B cell (primary cell): ENCODE results near the gene SNRPB2. TPM values are rescaled to one million over a fixed set of nuclear protein-coding genes. Genes with fewer than 3 reads are reported as not detected.
A peak's percentile ranks its signal among the peaks of the same experiment; 100 is the strongest.

Experiments
- ATAC-seq: fragments of 200-7000 bp; cut with Tn5 transposase; one replicate; pipeline ENCODE4 v1.10.0; 2021; ENCODE audit warnings: low read depth, mild to moderate bottlenecking, moderate number of reproducible peaks, moderate library complexity
- CTCF ChIA-PET: fragments of 350-600 bp; sonication (Branson Sonifier 250); formaldehyde crosslinking; loops from one replicate; lab custom pipeline; 2021; ENCODE audit warnings: antibody characterized with exemption, inconsistent platforms; lab: Charles Lee
- POLR2A ChIA-PET: fragments of 350-600 bp; sonication (Branson Sonifier 250); formaldehyde crosslinking; loops from one replicate; lab custom pipeline; 2021; ENCODE audit warnings: antibody characterized with exemption; lab: Charles Lee
- DNase-seq: peaks from one replicate; pipeline ENCODE4 v3.0.0; 2013
- H2AFZ ChIP-seq: 2 replicates; pipeline ENCODE4 v1.6.1; 2012; ENCODE audit warnings: mild to moderate bottlenecking, low read depth, low read length; ENCODE audit not compliant: insufficient read depth, poor library complexity, severe bottlenecking
- H3K27ac ChIP-seq, 2 donors: 1 replicate in 1 of 2; 2 replicates in 1 of 2; pipeline ENCODE4 v1.5.1; 2012 to 2013; ENCODE audit warnings: low read length in 2 of 2, mild to moderate bottlenecking in 2 of 2, moderate library complexity in 1 of 2
- H3K27me3 ChIP-seq, 4 experiments: fragments of 200-600 bp in 1 of 4; sonication (generic) in 1 of 4; replicated peaks in 1 of 4; 1 replicate in 2 of 4; 2 replicates in 2 of 4; pipeline versions ENCODE4 v1.6.1 to v1.7.0; 2013 to 2016; ENCODE audit warnings: low read length in 3 of 4, mild to moderate bottlenecking in 2 of 4, mixed read lengths in 1 of 4, moderate library complexity in 1 of 4; ENCODE audit not compliant: insufficient read depth in 4 of 4, control insufficient read depth in 3 of 4; ENCODE audit errors: control extremely low read depth in 1 of 4
- H3K36me3 ChIP-seq, 2 experiments: replicated peaks in 1 of 2; 1 replicate in 1 of 2; 2 replicates in 1 of 2; pipeline versions ENCODE4 v1.6.1 to v1.7.1; 2013; ENCODE audit warnings: low read length in 1 of 2; ENCODE audit not compliant: insufficient read depth in 2 of 2, control insufficient read depth in 1 of 2; ENCODE audit errors: control extremely low read depth in 1 of 2, extremely low read depth in 1 of 2
- H3K4me1 ChIP-seq, 2 donors: fragments of 200-600 bp in 1 of 2; sonication (generic) in 1 of 2; 1 replicate in 1 of 2; 2 replicates in 1 of 2; pipeline versions ENCODE4 v1.5.1 to v1.6.1; 2013 to 2017; ENCODE audit warnings: low read length in 2 of 2; ENCODE audit not compliant: control insufficient read depth in 2 of 2, insufficient read depth in 2 of 2
- H3K4me2 ChIP-seq: replicated peaks from 2 replicates; pipeline ENCODE3; 2012; ENCODE audit warnings: mild to moderate bottlenecking, low read depth, low read length; ENCODE audit not compliant: poor library complexity, severe bottlenecking
- H3K4me3 ChIP-seq, 5 experiments: fragments of 200-600 bp in 1 of 5; sonication (generic) in 1 of 5; 1 replicate in 3 of 5; 2 replicates in 2 of 5; pipeline versions ENCODE4 v1.5.1 to v1.7.0; 2011 to 2016; ENCODE audit warnings: low read length in 4 of 5, mild to moderate bottlenecking in 4 of 5, low read depth in 2 of 5, control low read depth in 1 of 5, moderate library complexity in 1 of 5; ENCODE audit not compliant: insufficient read depth in 1 of 5; ENCODE audit errors: control extremely low read depth in 1 of 5, extremely low read depth in 1 of 5
- H3K79me2 ChIP-seq: fragments of 200-600 bp; sonication (generic); one replicate; pipeline ENCODE4 v1.6.0; 2016; ENCODE audit warnings: low read length; ENCODE audit not compliant: control insufficient read depth, insufficient read depth
- H3K9ac ChIP-seq: fragments of 200-600 bp; sonication (generic); 2 replicates; pipeline ENCODE4 v1.6.1; 2017; ENCODE audit warnings: mild to moderate bottlenecking, low read length, moderate library complexity
- H3K9me3 ChIP-seq, 3 donors: one replicate each; pipeline versions ENCODE4 v1.6.1 to v1.7.1; 2013; ENCODE audit warnings: low read length in 2 of 3; ENCODE audit not compliant: control insufficient read depth in 2 of 3, insufficient read depth in 1 of 3; ENCODE audit errors: control extremely low read depth in 1 of 3
- H4K20me1 ChIP-seq: 2 replicates; pipeline ENCODE4 v1.6.0; 2012; ENCODE audit warnings: mild to moderate bottlenecking, low read length; ENCODE audit not compliant: insufficient read depth, control insufficient read depth, poor library complexity, severe bottlenecking
- H3K27ac Mint-ChIP-seq: one replicate; pipeline ENCODE4 v1.8.0; 2021; ENCODE audit warnings: mixed read lengths
- H3K27me3 Mint-ChIP-seq: one replicate; pipeline ENCODE4 v1.8.0; 2021; ENCODE audit warnings: mixed read lengths
- H3K4me1 Mint-ChIP-seq: one replicate; pipeline ENCODE4 v1.8.0; 2021; ENCODE audit warnings: mixed read lengths
- H3K4me3 Mint-ChIP-seq: one replicate; pipeline ENCODE4 v1.8.0; 2021; ENCODE audit warnings: mixed read lengths
- H3K9me3 Mint-ChIP-seq: one replicate; pipeline ENCODE4 v1.8.0; 2022; ENCODE audit warnings: mixed read lengths; ENCODE audit not compliant: insufficient read depth
- CTCF ChIP-seq: fragments of 200-600 bp; IDR thresholded peaks from one replicate; pipeline ENCODE4 v1.8.0; 2022; ENCODE audit warnings: antibody characterized with exemption, mild to moderate bottlenecking
- EZH2 ChIP-seq: IDR thresholded peaks from 2 replicates; pipeline ENCODE4 v1.6.1; 2012; ENCODE audit warnings: borderline replicate concordance, low read depth, mild to moderate bottlenecking, moderate library complexity, low read length; ENCODE audit not compliant: insufficient read depth, poor library complexity, severe bottlenecking
- WGBS: methylation state at CpG from one replicate; pipeline ENCODE4 v1.1.5; 2013; ENCODE audit warnings: missing lambda C conversion rate; ENCODE audit not compliant: insufficient coverage; 5-methylcytosine and 5-hydroxymethylcytosine counted together
- intact Hi-C: fragments of 100-400 bp; cut with micrococcal nuclease; formaldehyde crosslinking; loops from one replicate; pipeline ENCODE4 v1.10.0; 2022
- polyA minus RNA-seq: library from RNA; depleted of rRNA, polyadenylated mRNA; stranded (reverse); fragments of >200 nt; gene quantifications from 2 replicates; pipeline ENCODE4 v1.2.3, GENCODE V29; 2012
- polyA plus RNA-seq: library from polyadenylated mRNA; depleted of rRNA; stranded (reverse); fragments of >200 nt; gene quantifications from 2 replicates; pipeline ENCODE4 v1.2.3, GENCODE V29; 2012
- total RNA-seq, 2 donors: library from RNA; stranded (reverse); fragments of 120-200 nt in 1 of 2; gene quantifications; 1 replicate in 1 of 2; 2 replicates in 1 of 2; pipeline versions ENCODE4 v1.2.3 to v1.2.4, GENCODE V29; 2013 to 2022

SNRPB2 gene
- total RNA-seq, result 36.2 and 38.3 TPM in 2 replicates
- 73.0 TPM for total RNA-seq (2013)
- polyA plus RNA-seq, result 22.4 and 31.5 TPM in 2 replicates
- polyA minus RNA-seq, result 13.0 and 13.8 TPM in 2 replicates

GRCh38 chr20:16729565-16730460, at the start of gene SNRPB2:
SNRPB2 (plus strand) TSS chr20:16730026; CDS start chr20:16731703, 1,677 bp downstream.
- Mint-ChIP-seq H3K4me3 (peak within 1 kb of the TSS; percentile 100), H3K9me3 (peaks cover 4% of the 10 kb centered on the region), H3K27me3 (peaks cover 22% of the 10 kb centered on the region), H3K27ac (peak within 1 kb of the TSS; percentile 99), H3K4me1 (peaks cover 39% of the 10 kb centered on the region)
- H3K9me3 ChIP-seq, result peaks cover 0 to 10% (median 9%) of the 10 kb centered on the region in 3 donors
- H3K9ac ChIP-seq, result peak within 1 kb of the TSS; percentile 97
- peaks cover 18 to 29% of the 10 kb centered on the region in 2 experiments for H3K36me3 ChIP-seq
- ATAC-seq (peak; percentile 97), DNase-seq (peak; percentile 93)
- peaks cover 16 to 20% of the 10 kb centered on the region in 2 donors for H3K4me1 ChIP-seq
- TF ChIP-seq CTCF, result no peak
- no peak for TF ChIP-seq EZH2
- H3K79me2 ChIP-seq, result peaks cover 24% of the 10 kb centered on the region
- H3K4me2 ChIP-seq, result peak within 1 kb of the TSS; percentile 82
- ChIA-PET CTCF (interaction anchor here (1.5 kb wide), 1 partner anchor 32 kb away, joined by 4 read pairs; no protein-coding TSS in a partner anchor), POLR2A (no interaction called here)
- 5% methylated on average over 50 of the region's 57 CpGs for WGBS
- peak within 1 kb of the TSS; percentile 65 to 95 (median 93) for H3K4me3 ChIP-seq
- peak within 1 kb of the TSS; percentile 79 to 90 for H3K27ac ChIP-seq
- H4K20me1 ChIP-seq, result peaks cover 29% of the 10 kb centered on the region
- peaks cover 2 to 23% (median 16%) of the 10 kb centered on the region in 4 experiments for H3K27me3 ChIP-seq
- intact Hi-C loops, result loop anchor here (1.0 kb wide), 1 partner anchor 157 kb away; the partner anchor contains the start of gene KIF16B
- H2AFZ ChIP-seq, result peak within 1 kb of the TSS; percentile 94

- Histone ChIP-seq H3K79me2 (no peaks in the 10 kb centered on the region), H3K9ac (no peak overlapping the region), H3K36me3 (no peaks in the 10 kb centered on the region), H3K4me3 (no peak overlapping the region), H3K27ac (no peak overlapping the region), H3K9me3 (no peaks in the 10 kb centered on the region), H3K27me3 (no peaks in the 10 kb centered on the region), H3K4me2 (no peak overlapping the region), H3K4me1 (no peaks in the 10 kb centered on the region), H2AFZ (no peak overlapping the region), H4K20me1 (no peaks in the 10 kb centered on the region)
- no peak for ATAC-seq
- CTCF ChIA-PET, result no interaction called here
- TF ChIP-seq CTCF, result no peak
- TF ChIP-seq EZH2, result no peak
- Mint-ChIP-seq H3K4me3 (no peak overlapping the region), H3K4me1 (no peaks in the 10 kb centered on the region), H3K9me3 (no peaks in the 10 kb centered on the region), H3K27me3 (peaks cover 8% of the 10 kb centered on the region), H3K27ac (no peak overlapping the region)
- DNase-seq, result no peak
- WGBS, result no CpG with 5 or more reads among the region's 2 CpGs
- intact Hi-C loops, result no loop called here
- POLR2A ChIA-PET, result no interaction called here
Observed at GRCh38 chr20:16684416-16684815, 45.4 kb upstream of the SNRPB2 start.
